Esophagus squamous epithelium (tissue), 4 donors: ENCODE measurements around the gene TGFB1.

ENCODE experiments used
- POLR2A ChIP-seq, 4 donors: fragments of 450-650 bp; IDR thresholded peaks; one replicate each; pipeline ENCODE4 v1.6.1; 2017; ENCODE audit warnings: antibody characterized with exemption in 4 of 4, mild to moderate bottlenecking in 4 of 4, moderate library complexity in 3 of 4
- TF ChIP-seq, protein P1 (sequence below), 6 experiments: fragments of 450-650 bp in 4 of 6; fragments of 200-600 bp in 2 of 6; sonication (generic) in 2 of 6; IDR thresholded peaks; one replicate each; pipeline ENCODE4 v1.5.1; 2016 to 2019; ENCODE audit warnings: antibody characterized with exemption in 6 of 6, mild to moderate bottlenecking in 4 of 6, moderate library complexity in 4 of 6

DNA sequence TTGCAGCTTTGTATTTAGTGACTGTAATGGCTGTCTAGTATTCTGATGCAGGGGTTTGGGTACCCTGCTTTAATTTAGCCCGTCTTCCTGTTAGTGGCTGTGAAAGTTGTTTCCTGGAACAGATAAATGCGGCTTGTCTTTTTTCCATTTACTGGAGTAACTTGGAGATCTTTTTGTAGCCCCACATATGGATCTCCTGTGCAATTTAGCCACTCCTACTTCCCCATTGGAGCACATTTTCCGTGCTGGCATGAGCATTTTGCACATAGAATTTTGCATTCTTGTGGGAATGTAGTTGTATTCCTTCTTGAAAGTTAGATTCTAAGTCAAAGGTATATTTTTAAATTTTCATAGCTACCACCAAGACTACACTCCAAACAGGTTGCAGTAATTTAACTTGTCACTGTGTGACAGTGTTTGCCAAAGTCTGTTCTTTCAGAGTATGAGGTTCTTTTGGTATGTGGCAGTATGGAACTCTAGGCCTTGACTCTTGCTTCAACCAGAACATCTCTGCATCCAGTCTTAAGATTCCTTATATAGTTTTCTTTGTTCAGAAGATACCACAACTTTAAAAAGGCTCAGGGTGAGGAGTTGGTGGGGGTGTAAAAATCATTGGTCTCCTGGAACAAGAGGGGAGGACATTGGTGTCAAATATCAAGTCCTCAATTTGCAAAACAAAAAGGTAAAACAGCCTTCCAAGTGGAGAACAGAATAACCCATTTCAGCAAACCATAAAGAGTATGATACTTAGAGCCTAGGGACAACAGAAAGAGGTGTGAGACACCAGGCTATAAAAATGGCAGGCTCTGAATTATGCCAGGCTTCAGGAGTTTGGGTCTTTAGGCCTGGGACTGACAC lies 64.8 kb downstream of the TGFB1 start:
- TF ChIP-seq, protein P1, sequence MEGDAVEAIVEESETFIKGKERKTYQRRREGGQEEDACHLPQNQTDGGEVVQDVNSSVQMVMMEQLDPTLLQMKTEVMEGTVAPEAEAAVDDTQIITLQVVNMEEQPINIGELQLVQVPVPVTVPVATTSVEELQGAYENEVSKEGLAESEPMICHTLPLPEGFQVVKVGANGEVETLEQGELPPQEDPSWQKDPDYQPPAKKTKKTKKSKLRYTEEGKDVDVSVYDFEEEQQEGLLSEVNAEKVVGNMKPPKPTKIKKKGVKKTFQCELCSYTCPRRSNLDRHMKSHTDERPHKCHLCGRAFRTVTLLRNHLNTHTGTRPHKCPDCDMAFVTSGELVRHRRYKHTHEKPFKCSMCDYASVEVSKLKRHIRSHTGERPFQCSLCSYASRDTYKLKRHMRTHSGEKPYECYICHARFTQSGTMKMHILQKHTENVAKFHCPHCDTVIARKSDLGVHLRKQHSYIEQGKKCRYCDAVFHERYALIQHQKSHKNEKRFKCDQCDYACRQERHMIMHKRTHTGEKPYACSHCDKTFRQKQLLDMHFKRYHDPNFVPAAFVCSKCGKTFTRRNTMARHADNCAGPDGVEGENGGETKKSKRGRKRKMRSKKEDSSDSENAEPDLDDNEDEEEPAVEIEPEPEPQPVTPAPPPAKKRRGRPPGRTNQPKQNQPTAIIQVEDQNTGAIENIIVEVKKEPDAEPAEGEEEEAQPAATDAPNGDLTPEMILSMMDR (IDR thresholded peaks at IDR 0.05), result no peak
- no peak for TF ChIP-seq POLR2A (IDR thresholded peaks at IDR 0.05)
